C4-2B (cell line): ENCODE data around the gene DPP6.
"Not testable (repeated sequence)": the region's sequence is repeated elsewhere in the genome, so short reads cannot be mapped to it uniquely, and the experiment has no call there.

ENCODE experiments used
- H3K27ac ChIP-seq: fragments of 450-650 bp; 2 replicates; pipeline ENCODE4 v1.5.1; 2017
- CTCF ChIP-seq: fragments of 450-650 bp; conservative IDR thresholded peaks from 2 replicates; pipeline ENCODE4 v1.5.1; 2017; ENCODE audit warnings: mild to moderate bottlenecking
- ZFX ChIP-seq: fragments of 450-650 bp; IDR thresholded peaks from 2 replicates; pipeline ENCODE4 v1.6.1; 2017

Gene DPP6

GRCh38 chr7:154927624-154928125 lies 875.5 kb downstream of the DPP6 start:
- H3K27ac ChIP-seq, result peak overlapping the region; percentile 32; the same call in 1 of the 2 replicates
- no peak for TF ChIP-seq ZFX
- TF ChIP-seq CTCF, result peak; percentile 90

- peak overlapping the region; percentile 61 for H3K27ac ChIP-seq
Measured at GRCh38 chr7:154928136-154929005, 876.2 kb downstream of the DPP6 start.

GRCh38 chr7:154929006-154929726 lies 877.0 kb downstream of the DPP6 start:
- no peak for TF ChIP-seq CTCF
- no peak for TF ChIP-seq ZFX
- peak overlapping the region; percentile 61 for H3K27ac ChIP-seq

More at GRCh38 chr7:154928136-154929005, 876.2 kb downstream of the DPP6 start:
- TF ChIP-seq ZFX (no peak), CTCF (no peak)

- TF ChIP-seq CTCF (no peak), ZFX (no peak)
- H3K27ac ChIP-seq, result no peak overlapping the region
Measured at GRCh38 chr7:154931906-154932305, 879.7 kb downstream of the DPP6 start.

GRCh38 chr7:154934353-154934952 lies 882.3 kb downstream of the DPP6 start:
- H3K27ac ChIP-seq, result not testable (repeated sequence)

- TF ChIP-seq CTCF (no peak), ZFX (no peak)
Measured at GRCh38 chr7:154937837-154938236, 885.6 kb downstream of the DPP6 start.

GRCh38 chr7:154942691-154943090 lies 890.5 kb downstream of the DPP6 start:
- H3K27ac ChIP-seq, result no peak overlapping the region
- TF ChIP-seq CTCF (no peak), ZFX (no peak)

More at GRCh38 chr7:154937837-154938236, 885.6 kb downstream of the DPP6 start:
- H3K27ac ChIP-seq, result no peak overlapping the region
